WTC11 (cell line): ENCODE results near the gene NANOGP8. TPM values are rescaled to one million over a fixed set of nuclear protein-coding genes. Genes with fewer than 3 reads are reported as not detected.

Experiments used
- ATAC-seq: fragments of 200-7000 bp; cut with Tn5 transposase; 2 replicates; pipeline ENCODE4 v1.10.0; 2021; ENCODE audit warnings: mild to moderate bottlenecking, moderate library complexity
- CTCF ChIA-PET: fragments of 300-600 bp; sonication (Branson Sonifier 250); formaldehyde crosslinking; loops from one replicate; lab custom pipeline; 2021; ENCODE audit warnings: antibody characterized with exemption; lab: Charles Lee
- POLR2A ChIA-PET: fragments of 350-600 bp; sonication (Branson Sonifier 250); formaldehyde crosslinking; loops from one replicate; lab custom pipeline; 2021; ENCODE audit warnings: antibody characterized with exemption; lab: Charles Lee
- DNase-seq: peaks from one replicate; pipeline ENCODE4 v3.0.0; 2021; ENCODE audit warnings: low spot score
- H3K27ac Mint-ChIP-seq: 2 replicates; pipeline ENCODE4 v1.8.0; 2021; ENCODE audit warnings: mixed read lengths
- H3K27me3 Mint-ChIP-seq: 2 replicates; pipeline ENCODE4 v1.8.0; 2021; ENCODE audit warnings: low read depth, mild to moderate bottlenecking, moderate library complexity, mixed read lengths
- H3K36me3 Mint-ChIP-seq: 2 replicates; pipeline ENCODE4 v1.8.0; 2021; ENCODE audit warnings: mixed read lengths
- H3K4me1 Mint-ChIP-seq: 2 replicates; pipeline ENCODE4 v1.8.0; 2022; ENCODE audit warnings: mixed read lengths
- H3K4me3 Mint-ChIP-seq: 2 replicates; pipeline ENCODE4 v1.8.0; 2021; ENCODE audit warnings: mild to moderate bottlenecking, moderate library complexity, mixed read lengths
- H3K9me3 Mint-ChIP-seq: 2 replicates; pipeline ENCODE4 v1.8.0; 2021; ENCODE audit warnings: mixed read lengths
- ATF2 ChIP-seq: sonication (generic); formaldehyde crosslinking; IDR thresholded peaks from 2 replicates; pipeline ENCODE4 v1.8.1; 2022; ENCODE audit warnings: low read depth, missing genetic modification reagents, borderline replicate concordance
- E2F5 ChIP-seq: sonication (generic); formaldehyde crosslinking; IDR thresholded peaks from 2 replicates; pipeline ENCODE4 v1.8.1; 2022; ENCODE audit warnings: mild to moderate bottlenecking, moderate library complexity, missing genetic modification reagents
- ETV6 ChIP-seq: sonication (generic); formaldehyde crosslinking; IDR thresholded peaks from 2 replicates; pipeline ENCODE4 v1.8.1; 2022; ENCODE audit warnings: mild to moderate bottlenecking, missing genetic modification reagents
- FOXP4 ChIP-seq: sonication (generic); formaldehyde crosslinking; IDR thresholded peaks from 2 replicates; pipeline ENCODE4 v1.8.0; 2022; ENCODE audit warnings: mild to moderate bottlenecking, missing genetic modification reagents
- GRHL2 ChIP-seq: fragments of 250-450 bp; sonication (Bioruptor Pico); IDR thresholded peaks from 2 replicates; pipeline ENCODE4 v1.8.0; 2022; ENCODE audit warnings: mild to moderate bottlenecking, moderate library complexity; ENCODE audit not compliant: insufficient replicate concordance, severe bottlenecking
- GTF2I ChIP-seq: fragments of 250-450 bp; sonication (Bioruptor Pico); conservative IDR thresholded peaks from 2 replicates; pipeline ENCODE4 v1.4.0; 2021; ENCODE audit warnings: mild to moderate bottlenecking
- HMGXB4 ChIP-seq: sonication (generic); formaldehyde crosslinking; IDR thresholded peaks from 2 replicates; pipeline ENCODE4 v1.8.1; 2023; ENCODE audit warnings: mild to moderate bottlenecking, moderate library complexity, missing genetic modification reagents
- IRF2 ChIP-seq: sonication (generic); formaldehyde crosslinking; IDR thresholded peaks from 2 replicates; pipeline ENCODE4 v1.8.0; 2022; ENCODE audit warnings: low read depth, missing genetic modification reagents, borderline replicate concordance
- KAT7 ChIP-seq: sonication (generic); formaldehyde crosslinking; IDR thresholded peaks from 2 replicates; pipeline ENCODE4 v1.8.1; 2023; ENCODE audit warnings: missing genetic modification reagents, mild to moderate bottlenecking, borderline replicate concordance
- MXD4 ChIP-seq: fragments of 250-450 bp; sonication (Bioruptor Pico); IDR thresholded peaks from 2 replicates; pipeline ENCODE4 v1.8.0; 2021; ENCODE audit warnings: mild to moderate bottlenecking, moderate library complexity, borderline replicate concordance
- MYBL2 ChIP-seq: sonication (generic); formaldehyde crosslinking; IDR thresholded peaks from 2 replicates; pipeline ENCODE4 v1.8.1; 2023; ENCODE audit warnings: mild to moderate bottlenecking, moderate library complexity, missing genetic modification reagents
- NFYB ChIP-seq: sonication (generic); formaldehyde crosslinking; conservative IDR thresholded peaks from 2 replicates; pipeline ENCODE4 v1.8.0; 2022; ENCODE audit warnings: low read depth, missing genetic modification reagents
- PRRX2 ChIP-seq: fragments of 250-450 bp; sonication (Bioruptor Pico); IDR thresholded peaks from 2 replicates; pipeline ENCODE4 v1.8.0; 2021; ENCODE audit warnings: mild to moderate bottlenecking
- RELA ChIP-seq: sonication (generic); formaldehyde crosslinking; IDR thresholded peaks from 2 replicates; pipeline ENCODE4 v1.8.1; 2022; ENCODE audit warnings: missing genetic modification reagents, mild to moderate bottlenecking, borderline replicate concordance
- SOX15 ChIP-seq: fragments of 250-450 bp; sonication (Bioruptor Pico); IDR thresholded peaks from 2 replicates; pipeline ENCODE4 v1.9.0; 2021; ENCODE audit warnings: mild to moderate bottlenecking
- USF2 ChIP-seq: sonication (generic); formaldehyde crosslinking; IDR thresholded peaks from 2 replicates; pipeline ENCODE4 v1.8.1; 2023; ENCODE audit warnings: mild to moderate bottlenecking, missing genetic modification reagents, moderate library complexity
- ZNF121 ChIP-seq: sonication (generic); formaldehyde crosslinking; IDR thresholded peaks from 2 replicates; pipeline ENCODE4 v1.8.0; 2023; ENCODE audit warnings: missing genetic modification reagents
- ZNF416 ChIP-seq: fragments of 250-450 bp; sonication (Bioruptor Pico); IDR thresholded peaks from 2 replicates; pipeline ENCODE4 v1.9.0; 2021; ENCODE audit warnings: mild to moderate bottlenecking, inconsistent platforms
- total RNA-seq: library from RNA; stranded (reverse); gene quantifications from 3 replicates; pipeline ENCODE4 v1.2.3, GENCODE V29; 2021
- TF ChIP-seq, protein P1 (sequence below): sonication (generic); formaldehyde crosslinking; conservative IDR thresholded peaks from 2 replicates; pipeline ENCODE4 v1.8.1; 2022; ENCODE audit warnings: mild to moderate bottlenecking, missing genetic modification reagents
- TF ChIP-seq, protein P2 (sequence below): sonication (generic); formaldehyde crosslinking; IDR thresholded peaks from 2 replicates; pipeline ENCODE4 v1.8.0; 2023; ENCODE audit warnings: missing genetic modification reagents
- TF ChIP-seq, protein P3 (sequence below): sonication (generic); formaldehyde crosslinking; IDR thresholded peaks from 2 replicates; pipeline ENCODE4 v1.8.1; 2023; ENCODE audit warnings: mild to moderate bottlenecking, missing genetic modification reagents

The NANOGP8 gene
- total RNA-seq, 1 experiment from 2014 or later = 2.1 TPM

- ATAC-seq (no peak), DNase-seq (no peak)
- CTCF ChIA-PET = no interaction called here
- Mint-ChIP-seq H3K9me3 (peaks cover 5% of the 10 kb centered on the region), H3K27ac (peak overlapping the region; percentile 80), H3K27me3 (no peaks in the 10 kb centered on the region), H3K4me1 (peaks cover 33% of the 10 kb centered on the region), H3K36me3 (peaks cover 5% of the 10 kb centered on the region), H3K4me3 (peak overlapping the region; percentile 14; the same call in 1 of the 2 replicates)
- POLR2A ChIA-PET = no interaction called here
- TF ChIP-seq, protein P1, sequence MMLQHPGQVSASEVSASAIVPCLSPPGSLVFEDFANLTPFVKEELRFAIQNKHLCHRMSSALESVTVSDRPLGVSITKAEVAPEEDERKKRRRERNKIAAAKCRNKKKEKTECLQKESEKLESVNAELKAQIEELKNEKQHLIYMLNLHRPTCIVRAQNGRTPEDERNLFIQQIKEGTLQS (CRISPR knock-in tag) = no peak
These were observed 32.6 kb upstream of the NANOGP8 start for GRCh38 chr15:35117543-35118265.

DNA sequence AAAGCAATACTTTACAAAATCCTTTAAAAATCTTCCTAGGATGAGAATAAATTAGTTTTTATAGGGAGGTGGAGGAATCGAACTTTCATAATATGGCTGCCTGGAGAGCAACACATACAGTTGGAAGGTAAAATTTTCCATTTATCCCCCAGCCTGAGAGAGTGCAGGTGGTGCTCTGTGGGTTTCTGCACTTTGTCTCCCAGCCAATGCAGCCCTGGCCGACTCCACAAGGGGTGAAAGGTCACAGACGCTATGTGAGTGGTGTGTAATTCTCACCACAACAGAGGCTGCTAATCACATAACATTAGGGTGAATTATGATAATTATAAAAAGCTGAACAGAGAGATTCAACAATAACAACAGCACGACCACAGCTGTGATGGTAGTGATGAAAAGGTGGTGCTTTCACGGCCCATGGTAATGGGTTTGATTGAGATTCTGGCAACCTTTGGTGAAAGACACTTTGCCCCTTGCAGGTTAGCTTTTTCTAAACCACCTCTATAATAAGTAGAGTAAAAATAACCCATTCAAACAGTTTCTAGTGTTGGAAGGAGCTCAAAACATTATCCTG is 30.1 kb upstream of the NANOGP8 start:
- ATAC-seq = peak; percentile 20; the same call in 1 of the 2 replicates
- Mint-ChIP-seq H3K4me1 (peaks cover 33% of the 10 kb centered on the region), H3K27me3 (no peaks in the 10 kb centered on the region)

GRCh38 chr15:35112346-35112745 is 27.3 kb upstream of the NANOGP8 start:
- ATAC-seq (no peak), DNase-seq (no peak)
- Mint-ChIP-seq H3K9me3 (peaks cover 5% of the 10 kb centered on the region), H3K27ac (0 out of 2 replicates have a peak overlapping the region, but pooled peaks have one; percentile 5)
- TF ChIP-seq RELA = no peak
- TF ChIP-seq USF2 (CRISPR knock-in tag) = no peak
- TF ChIP-seq ZNF416 (CRISPR knock-in tag) = no peak
- no peak for TF ChIP-seq PRRX2 (CRISPR knock-in tag)
- TF ChIP-seq GTF2I (CRISPR knock-in tag) = no peak
- TF ChIP-seq ATF2 = no peak
- TF ChIP-seq FOXP4 (CRISPR knock-in tag) = no peak
- TF ChIP-seq GRHL2 (CRISPR knock-in tag) = no peak
- TF ChIP-seq, protein P2, sequence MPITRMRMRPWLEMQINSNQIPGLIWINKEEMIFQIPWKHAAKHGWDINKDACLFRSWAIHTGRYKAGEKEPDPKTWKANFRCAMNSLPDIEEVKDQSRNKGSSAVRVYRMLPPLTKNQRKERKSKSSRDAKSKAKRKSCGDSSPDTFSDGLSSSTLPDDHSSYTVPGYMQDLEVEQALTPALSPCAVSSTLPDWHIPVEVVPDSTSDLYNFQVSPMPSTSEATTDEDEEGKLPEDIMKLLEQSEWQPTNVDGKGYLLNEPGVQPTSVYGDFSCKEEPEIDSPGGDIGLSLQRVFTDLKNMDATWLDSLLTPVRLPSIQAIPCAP (CRISPR knock-in tag) = no peak
- TF ChIP-seq, protein P3, sequence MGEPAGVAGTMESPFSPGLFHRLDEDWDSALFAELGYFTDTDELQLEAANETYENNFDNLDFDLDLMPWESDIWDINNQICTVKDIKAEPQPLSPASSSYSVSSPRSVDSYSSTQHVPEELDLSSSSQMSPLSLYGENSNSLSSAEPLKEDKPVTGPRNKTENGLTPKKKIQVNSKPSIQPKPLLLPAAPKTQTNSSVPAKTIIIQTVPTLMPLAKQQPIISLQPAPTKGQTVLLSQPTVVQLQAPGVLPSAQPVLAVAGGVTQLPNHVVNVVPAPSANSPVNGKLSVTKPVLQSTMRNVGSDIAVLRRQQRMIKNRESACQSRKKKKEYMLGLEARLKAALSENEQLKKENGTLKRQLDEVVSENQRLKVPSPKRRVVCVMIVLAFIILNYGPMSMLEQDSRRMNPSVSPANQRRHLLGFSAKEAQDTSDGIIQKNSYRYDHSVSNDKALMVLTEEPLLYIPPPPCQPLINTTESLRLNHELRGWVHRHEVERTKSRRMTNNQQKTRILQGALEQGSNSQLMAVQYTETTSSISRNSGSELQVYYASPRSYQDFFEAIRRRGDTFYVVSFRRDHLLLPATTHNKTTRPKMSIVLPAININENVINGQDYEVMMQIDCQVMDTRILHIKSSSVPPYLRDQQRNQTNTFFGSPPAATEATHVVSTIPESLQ (CRISPR knock-in tag) = no peak
- TF ChIP-seq HMGXB4 = no peak
- no peak for TF ChIP-seq NFYB (CRISPR knock-in tag)
- no peak for TF ChIP-seq ZNF121 (CRISPR knock-in tag)
- TF ChIP-seq, all 79 proteins: peak for 0
- no peaks in the 10 kb centered on the region for H3K27me3 Mint-ChIP-seq
- ChIA-PET POLR2A (no interaction called here), CTCF (no interaction called here)
- no peak overlapping the region for H3K4me3 Mint-ChIP-seq
- H3K36me3 Mint-ChIP-seq = no peaks in the 10 kb centered on the region
- peaks cover 21% of the 10 kb centered on the region for H3K4me1 Mint-ChIP-seq

More for the DNA sequence above, 30.1 kb upstream of the NANOGP8 start:
- Mint-ChIP-seq H3K27ac (no peak overlapping the region), H3K4me3 (no peak overlapping the region), H3K36me3 (no peaks in the 10 kb centered on the region), H3K9me3 (peaks cover 5% of the 10 kb centered on the region)
- no peak for DNase-seq
- ChIA-PET CTCF (no interaction called here), POLR2A (no interaction called here)
- TF ChIP-seq E2F5 (CRISPR knock-in tag) = no peak
- TF ChIP-seq ETV6 = no peak
- TF ChIP-seq KAT7 (CRISPR knock-in tag) = no peak
- no peak for TF ChIP-seq MXD4
- no peak for TF ChIP-seq IRF2
- no peak for TF ChIP-seq SOX15 (CRISPR knock-in tag)
- no peak for TF ChIP-seq MYBL2
